HCT116 (cell line): ENCODE data around the gene SRGAP2B. TPM values are rescaled to one million over a fixed set of nuclear protein-coding genes. Genes with fewer than 3 reads are reported as not detected.
"Not testable (repeated sequence)": the region's sequence is repeated elsewhere in the genome, so short reads cannot be mapped to it uniquely, and the experiment has no call there.

Source experiments
- ATAC-seq: fragments of 200-7000 bp; cut with Tn5 transposase; 2 replicates; pipeline ENCODE4 v1.9.1; 2020; ENCODE audit warnings: mild to moderate bottlenecking, moderate library complexity
- BruUV-seq: library from RNA; stranded (reverse); fragments of 400-500 nt; replicated peaks from 2 replicates; lab custom pipeline; 2021; lab: Mats Ljungman, UMichigan
- CTCF ChIA-PET: fragments of 300-600 bp; sonication (Branson Sonifier 250); formaldehyde crosslinking; loops from one replicate; lab custom pipeline; 2021; ENCODE audit warnings: antibody characterized with exemption; lab: Charles Lee
- POLR2A ChIA-PET: fragments of 300-600, 350-600 bp; sonication (Branson Sonifier 250); formaldehyde crosslinking; loops from one replicate; lab custom pipeline; 2021; ENCODE audit warnings: antibody characterized with exemption; lab: Charles Lee
- RAD21 ChIA-PET, 2 experiments: fragments of 300-600 bp; sonication (Branson Sonifier 250); formaldehyde crosslinking; loops; one replicate each; lab custom pipeline; 2023; ENCODE audit warnings: low total read pairs in 2 of 2; ENCODE audit not compliant: uncharacterized antibody in 2 of 2, unreplicated experiment in 2 of 2, low non-redundant PET in 1 of 2; lab: Charles Lee
- DNase-seq: peaks from one replicate; pipeline ENCODE4 v3.0.0-alpha.2; 2010; ENCODE audit warnings: low read depth, low spot score
- H2AFZ ChIP-seq: fragments of 200-600 bp; shearing (Covaris generic), sonication (generic); 2 replicates; pipeline ENCODE4 v1.6.1; 2017; ENCODE audit warnings: low read depth, mixed run types, mixed read lengths, antibody characterized with exemption, low read length; ENCODE audit not compliant: poor library complexity, severe bottlenecking
- H3K27ac ChIP-seq: 2 replicates; pipeline ENCODE4 v1.5.1; 2012; ENCODE audit warnings: low read depth, low read length
- H3K27me3 ChIP-seq: fragments of 200-600 bp; sonication (generic); 2 replicates; pipeline ENCODE4 v1.6.1; 2016; ENCODE audit warnings: mixed run types, low read length, mixed read lengths; ENCODE audit not compliant: insufficient read depth
- H3K36me3 ChIP-seq, 2 experiments: fragments of 200-500 bp in 1 of 2; fragments of 200-600 bp in 1 of 2; sonication (Bioruptor generic) in 1 of 2; sonication (generic) in 1 of 2; 2 replicates each; pipeline versions ENCODE4 v1.5.1 to v1.6.1; 2014 to 2016; ENCODE audit warnings: low read length in 2 of 2, inconsistent platforms in 1 of 2, mixed read lengths in 1 of 2, mixed run types in 1 of 2; ENCODE audit not compliant: insufficient read depth in 2 of 2, control insufficient read depth in 1 of 2
- H3K4me1 ChIP-seq, 2 experiments: fragments of 200-600 bp in 1 of 2; sonication (generic) in 1 of 2; 2 replicates each; pipeline versions ENCODE4 v1.5.1 to v1.6.1; 2012 to 2017; ENCODE audit warnings: low read length in 2 of 2, inconsistent platforms in 1 of 2, mild to moderate bottlenecking in 1 of 2, mixed read lengths in 1 of 2, mixed run types in 1 of 2, moderate library complexity in 1 of 2; ENCODE audit not compliant: insufficient read depth in 2 of 2, control insufficient read depth in 1 of 2
- H3K4me2 ChIP-seq: fragments of 200-600 bp; sonication (generic); 2 replicates; pipeline ENCODE4 v1.6.1; 2017; ENCODE audit warnings: mixed run types, low read length, mixed read lengths
- H3K4me3 ChIP-seq, 2 experiments: fragments of 200-600 bp in 1 of 2; sonication (generic) in 1 of 2; replicated peaks in 1 of 2; 2 replicates each; pipeline ENCODE4 v1.5.1; 2011 to 2016; ENCODE audit warnings: low read length in 2 of 2, control low read depth in 1 of 2, low read depth in 1 of 2, mild to moderate bottlenecking in 1 of 2, mixed read lengths in 1 of 2, mixed run types in 1 of 2
- H3K79me2 ChIP-seq: fragments of 200-600 bp; sonication (generic); 2 replicates; pipeline ENCODE4 v1.6.1; 2017; ENCODE audit warnings: mild to moderate bottlenecking, mixed run types, low read length, moderate library complexity, mixed read lengths; ENCODE audit not compliant: insufficient read depth
- H3K9ac ChIP-seq: fragments of 200-600 bp; sonication (generic); 2 replicates; pipeline ENCODE4 v1.6.1; 2016; ENCODE audit warnings: low read length, mixed read lengths
- H3K9me2 ChIP-seq: fragments of 200-600 bp; sonication (generic), shearing (Covaris generic); 2 replicates; pipeline ENCODE4 v1.6.1; 2017; ENCODE audit warnings: mixed run types, mild to moderate bottlenecking, moderate library complexity; ENCODE audit not compliant: insufficient read depth
- H3K9me3 ChIP-seq, 2 experiments: fragments of 200-500 bp in 1 of 2; fragments of 200-600 bp in 1 of 2; sonication (Bioruptor generic) in 1 of 2; sonication (generic) in 1 of 2; 2 replicates each; pipeline ENCODE4 v1.6.1; 2014 to 2017; ENCODE audit warnings: low read length in 2 of 2, mixed read lengths in 2 of 2, inconsistent platforms in 1 of 2, low read depth in 1 of 2, mild to moderate bottlenecking in 1 of 2, mixed run types in 1 of 2, moderate library complexity in 1 of 2; ENCODE audit not compliant: control insufficient read depth in 1 of 2, insufficient read depth in 1 of 2
- H4K20me1 ChIP-seq: fragments of 200-600 bp; sonication (generic), shearing (Covaris generic); 2 replicates; pipeline ENCODE4 v1.6.1; 2017; ENCODE audit warnings: mixed run types, mild to moderate bottlenecking, moderate library complexity; ENCODE audit not compliant: insufficient read depth
- intact Hi-C: fragments of 100-400 bp; cut with micrococcal nuclease; formaldehyde crosslinking; loops from 2 replicates; pipeline ENCODE4 v1.10.0; 2022
- total RNA-seq: library from RNA; stranded (reverse); gene quantifications from one replicate; pipeline ENCODE4 v1.2.1, GENCODE V29; 2021; ENCODE audit not compliant: unreplicated experiment

The SRGAP2B gene
- total RNA-seq, 1 experiment from 2014 or later = 31.2 TPM

DNA sequence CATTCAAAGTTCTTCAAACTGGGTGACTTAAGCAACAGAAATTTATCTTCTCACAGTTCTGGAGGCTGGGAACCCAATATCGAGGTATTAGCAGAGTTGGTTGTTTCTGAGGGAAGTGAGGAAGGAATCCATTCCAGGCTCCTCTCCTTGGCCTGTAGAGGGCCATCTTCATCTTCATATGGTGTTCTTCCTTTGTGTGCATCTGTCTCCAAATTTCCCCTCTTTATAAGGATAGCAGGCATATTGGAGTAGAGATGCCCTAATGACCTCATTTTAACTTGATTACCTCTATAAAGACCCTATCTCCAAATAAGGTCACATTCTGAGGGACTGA is 27.9 kb upstream of the SRGAP2B start:
- H3K27me3 ChIP-seq, POLR2A ChIA-PET, CTCF ChIA-PET, H3K4me1 ChIP-seq, H3K27ac ChIP-seq, BruUV-seq, H3K4me2 ChIP-seq, H3K79me2 ChIP-seq, H2AFZ ChIP-seq, H3K9me3 ChIP-seq, intact Hi-C loops, H3K36me3 ChIP-seq, DNase-seq, H3K9ac ChIP-seq, H4K20me1 ChIP-seq, H3K4me3 ChIP-seq, RAD21 ChIA-PET, H3K9me2 ChIP-seq: not testable (repeated sequence)
- peak; percentile 52 for ATAC-seq

DNA sequence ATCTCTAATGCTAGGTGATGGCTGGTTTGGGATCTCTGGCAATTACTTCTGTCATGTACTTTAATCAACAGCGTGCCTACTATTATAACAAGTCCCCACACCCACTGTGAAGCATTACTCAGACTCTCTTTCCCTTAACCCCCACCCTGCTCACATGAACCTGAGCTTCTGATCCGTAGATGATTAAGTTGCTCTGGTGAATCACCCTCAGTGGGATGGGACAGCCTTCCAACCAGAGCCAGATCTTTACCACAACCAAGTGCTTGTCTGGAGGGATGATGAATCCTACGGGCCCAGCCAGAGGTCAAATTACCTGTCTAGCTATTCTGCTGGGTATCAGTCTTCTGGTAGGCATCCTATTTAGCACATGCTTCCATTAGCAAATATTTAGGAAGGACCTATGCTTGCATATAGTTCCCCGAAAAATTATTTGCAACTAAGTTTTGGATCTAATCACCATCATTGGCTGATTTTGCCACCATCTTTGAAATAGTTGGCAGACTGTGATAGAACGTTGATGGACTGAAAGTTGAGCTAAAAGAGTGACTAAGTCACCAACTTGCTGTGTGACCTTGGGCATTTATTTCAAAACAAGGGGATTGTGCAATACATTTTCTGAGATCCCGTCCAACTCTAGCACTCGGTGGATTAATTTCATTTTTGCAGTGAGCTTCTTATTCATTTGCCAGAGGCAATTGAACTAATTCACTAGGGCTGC is 27.4 kb upstream of the SRGAP2B start:
- DNase-seq, H3K4me1 ChIP-seq, H3K79me2 ChIP-seq, H4K20me1 ChIP-seq, BruUV-seq, H2AFZ ChIP-seq, POLR2A ChIA-PET, H3K9ac ChIP-seq, H3K9me3 ChIP-seq, RAD21 ChIA-PET, H3K4me3 ChIP-seq, H3K4me2 ChIP-seq, intact Hi-C loops, H3K27ac ChIP-seq, H3K9me2 ChIP-seq, H3K27me3 ChIP-seq, CTCF ChIA-PET, H3K36me3 ChIP-seq: not testable (repeated sequence)
- ATAC-seq = peak; percentile 89

DNA sequence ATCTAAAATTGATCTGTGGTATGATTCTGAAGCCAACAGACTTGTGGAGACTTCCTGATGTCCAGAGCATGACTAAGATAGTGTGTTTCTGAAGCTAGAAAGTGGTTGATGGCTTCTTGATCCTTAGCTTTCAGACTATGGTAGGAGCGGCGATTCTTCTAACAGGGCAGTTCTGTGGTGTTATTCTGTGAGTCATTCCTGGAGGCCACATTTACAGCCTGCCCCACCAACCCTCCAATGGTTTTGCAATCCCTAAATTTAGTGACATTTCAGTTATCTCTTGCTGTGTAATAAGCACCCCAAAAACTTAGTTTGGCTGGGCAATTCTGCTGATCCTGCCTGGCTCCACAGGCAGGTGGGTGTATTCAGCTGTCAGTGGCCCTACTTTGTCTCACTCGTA is 24.7 kb upstream of the SRGAP2B start:
- H2AFZ ChIP-seq, H3K4me2 ChIP-seq, H3K27ac ChIP-seq, H3K9me3 ChIP-seq, POLR2A ChIA-PET, intact Hi-C loops, CTCF ChIA-PET, H3K9ac ChIP-seq, H3K79me2 ChIP-seq, H3K4me3 ChIP-seq, H3K4me1 ChIP-seq, BruUV-seq, ATAC-seq, H3K36me3 ChIP-seq, H4K20me1 ChIP-seq, DNase-seq, H3K27me3 ChIP-seq, H3K9me2 ChIP-seq, RAD21 ChIA-PET: not testable (repeated sequence)

DNA sequence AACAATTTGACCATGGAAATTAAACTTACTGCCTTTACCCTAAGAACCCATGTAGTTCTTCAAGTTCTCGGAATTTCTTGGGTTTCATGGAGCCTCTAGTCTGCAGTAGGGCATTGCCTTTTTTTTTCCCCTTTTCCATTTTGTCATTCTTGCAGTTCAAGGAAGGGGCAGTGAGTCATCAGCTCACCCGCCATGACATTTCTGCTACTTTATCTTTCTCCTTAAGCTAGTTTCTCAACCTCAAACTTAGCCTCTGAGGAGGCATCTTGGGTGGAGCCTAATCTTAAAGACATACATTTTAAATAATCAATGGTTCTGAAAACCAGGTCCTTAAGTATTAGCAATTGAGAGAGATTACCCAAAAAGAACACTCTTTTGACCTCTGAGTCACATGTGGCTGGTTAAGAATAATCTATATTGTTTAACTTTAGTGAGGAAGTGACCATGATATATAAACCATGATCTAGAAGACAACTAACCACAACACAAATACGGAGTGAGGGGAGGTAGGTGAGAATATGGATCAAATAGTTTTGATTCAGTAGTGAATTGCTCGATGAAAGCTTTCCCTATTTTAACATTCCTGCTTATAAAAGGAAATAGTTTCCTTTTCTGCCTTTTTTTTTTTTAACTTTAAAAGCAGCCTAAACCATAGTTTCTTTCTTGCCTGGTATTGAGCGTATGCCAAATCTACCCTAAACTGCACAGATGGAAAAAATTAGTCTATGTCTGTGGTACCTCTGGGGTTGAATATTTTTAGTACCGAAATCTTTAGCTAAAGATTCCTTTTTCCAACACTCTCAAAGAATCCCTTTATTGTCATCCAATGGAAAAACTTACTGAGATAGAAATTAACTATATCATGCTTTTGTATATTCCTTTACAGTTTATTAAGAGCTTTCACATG is 20.7 kb upstream of the SRGAP2B start:
- H3K27ac ChIP-seq, H3K27me3 ChIP-seq, POLR2A ChIA-PET, H3K79me2 ChIP-seq, RAD21 ChIA-PET, CTCF ChIA-PET, H3K4me3 ChIP-seq, H3K9ac ChIP-seq, H3K4me1 ChIP-seq, H4K20me1 ChIP-seq, H3K4me2 ChIP-seq, H3K9me3 ChIP-seq, BruUV-seq, H2AFZ ChIP-seq, intact Hi-C loops, H3K9me2 ChIP-seq, DNase-seq, H3K36me3 ChIP-seq: not testable (repeated sequence)
- peak; percentile 73 for ATAC-seq
